ENCODE measurements around the gene TSC22D2. TPM values are rescaled to one million over a fixed set of nuclear protein-coding genes. Genes with fewer than 3 reads are reported as not detected.
A peak's percentile ranks its signal among the peaks of the same experiment; 100 is the strongest.

TSC22D2 gene
- total and polyA plus RNA-seq, 12 donors = 11.8 to 73.1 (median 28.7) TPM

DNA sequence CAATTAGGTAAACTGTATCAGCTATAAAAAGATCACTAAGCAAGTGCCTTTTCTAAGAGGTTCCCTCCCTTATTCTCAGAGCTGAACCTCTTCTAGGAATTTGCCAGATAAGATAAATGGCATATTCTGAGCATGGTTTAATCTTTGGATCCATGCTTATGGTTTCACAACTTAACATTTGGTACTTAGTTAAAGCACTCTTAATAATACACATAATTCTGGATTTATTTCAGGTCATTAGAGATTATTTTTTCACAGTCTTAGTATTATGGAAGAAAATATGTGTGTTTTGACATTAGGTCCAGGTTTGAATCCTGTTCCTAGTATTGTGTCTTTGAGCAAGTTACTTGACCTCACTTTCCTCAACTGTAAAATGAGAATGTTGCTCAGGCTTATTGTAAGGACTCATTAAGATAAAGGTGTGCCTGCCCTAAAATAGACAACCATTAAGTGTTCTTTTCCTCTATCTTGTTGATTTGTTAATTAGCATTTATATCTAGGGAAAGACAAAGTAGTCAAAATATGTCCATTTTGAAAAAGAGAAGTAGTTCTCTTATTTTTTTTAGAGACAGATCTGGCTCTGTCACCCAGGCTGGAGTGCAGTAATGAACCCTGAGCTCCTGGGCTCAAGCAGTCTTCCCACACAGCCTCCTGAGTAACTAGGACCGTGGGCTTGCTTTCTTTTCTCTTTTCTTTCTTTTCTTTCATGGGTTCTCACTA is 43.4 kb downstream of the TSC22D2 start:
- TF ChIP-seq, protein P1, sequence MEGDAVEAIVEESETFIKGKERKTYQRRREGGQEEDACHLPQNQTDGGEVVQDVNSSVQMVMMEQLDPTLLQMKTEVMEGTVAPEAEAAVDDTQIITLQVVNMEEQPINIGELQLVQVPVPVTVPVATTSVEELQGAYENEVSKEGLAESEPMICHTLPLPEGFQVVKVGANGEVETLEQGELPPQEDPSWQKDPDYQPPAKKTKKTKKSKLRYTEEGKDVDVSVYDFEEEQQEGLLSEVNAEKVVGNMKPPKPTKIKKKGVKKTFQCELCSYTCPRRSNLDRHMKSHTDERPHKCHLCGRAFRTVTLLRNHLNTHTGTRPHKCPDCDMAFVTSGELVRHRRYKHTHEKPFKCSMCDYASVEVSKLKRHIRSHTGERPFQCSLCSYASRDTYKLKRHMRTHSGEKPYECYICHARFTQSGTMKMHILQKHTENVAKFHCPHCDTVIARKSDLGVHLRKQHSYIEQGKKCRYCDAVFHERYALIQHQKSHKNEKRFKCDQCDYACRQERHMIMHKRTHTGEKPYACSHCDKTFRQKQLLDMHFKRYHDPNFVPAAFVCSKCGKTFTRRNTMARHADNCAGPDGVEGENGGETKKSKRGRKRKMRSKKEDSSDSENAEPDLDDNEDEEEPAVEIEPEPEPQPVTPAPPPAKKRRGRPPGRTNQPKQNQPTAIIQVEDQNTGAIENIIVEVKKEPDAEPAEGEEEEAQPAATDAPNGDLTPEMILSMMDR (IDR thresholded peaks at IDR 0.05) = no peak
- peak in 3 of 8 donors; percentile 33 to 39 (median 37) for ATAC-seq
- intact Hi-C loops (cut with DNase I) = no loop called here
- Histone ChIP-seq H3K4me3 (no peak overlapping the region), H3K4me1 (peaks cover 6 to 90% (median 65%) of the 10 kb centered on the region in 9 donors), H3K27me3 (no peaks in the 10 kb centered on the region), H3K9me3 (no peaks in the 10 kb centered on the region), H3K36me3 (no peaks in the 10 kb centered on the region), H3K27ac (peak overlapping the region in 4 of 10 donors; percentile 3 to 24 (median 12))
- WGBS, 2 donors = 67 to 68% methylated on average over 1 of the region's 1 CpG
- DNase-seq = no peak

DNA sequence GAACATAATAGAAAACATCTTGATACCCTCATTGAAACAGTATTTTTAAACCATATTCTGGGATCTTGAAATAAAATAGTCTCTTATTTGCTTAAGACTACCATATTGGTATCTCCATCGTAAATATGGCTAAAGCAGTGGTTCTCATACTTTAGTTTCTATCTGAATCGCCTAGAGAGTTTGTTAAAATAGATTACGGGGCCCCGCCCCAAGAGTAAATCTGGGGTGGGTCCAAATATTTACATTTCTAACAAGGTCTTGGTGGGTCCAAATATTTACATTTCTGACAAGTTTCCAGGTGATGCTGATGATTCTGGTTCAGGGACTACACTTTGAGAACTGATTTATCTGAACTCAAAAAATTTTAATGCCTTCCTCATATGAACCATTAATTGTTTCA is 45.3 kb downstream of the TSC22D2 start:
- H3K36me3 ChIP-seq = peaks cover 0 to 17% (median 4%) of the 10 kb centered on the region in 9 donors
- intact Hi-C loops (cut with DNase I) = no loop called here
- H3K27me3 ChIP-seq = no peaks in the 10 kb centered on the region
- no peaks in the 10 kb centered on the region for H3K9me3 ChIP-seq
- WGBS, 2 donors = 93 to 97% methylated on average over 4 of the region's 4 CpGs
- ATAC-seq = no peak
- peaks cover 6 to 71% (median 49%) of the 10 kb centered on the region in 9 donors for H3K4me1 ChIP-seq
- TF ChIP-seq, protein P1 (IDR thresholded peaks at IDR 0.05) = no peak
- DNase-seq = no peak
- no peak overlapping the region for H3K27ac ChIP-seq
- no peak overlapping the region for H3K4me3 ChIP-seq

DNA sequence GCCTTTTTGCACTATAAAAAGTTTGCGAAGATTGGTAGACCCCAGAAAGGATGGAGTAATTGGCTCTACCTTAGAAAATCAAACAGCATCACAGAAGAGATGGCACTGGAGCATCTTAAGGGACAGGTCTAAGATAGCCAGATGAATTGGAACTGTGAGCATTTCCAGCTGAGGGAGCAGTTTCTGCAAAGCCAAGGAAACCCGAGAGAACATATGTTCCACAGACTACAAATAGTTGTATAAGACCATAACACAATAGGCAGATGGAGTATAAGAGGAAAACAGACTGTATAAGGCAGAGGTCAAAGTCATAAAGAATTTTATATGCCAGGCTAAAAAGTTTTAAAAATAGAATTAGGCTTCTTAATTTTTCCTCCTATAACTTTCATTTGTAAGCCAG is 46.0 kb downstream of the TSC22D2 start:
- Histone ChIP-seq H3K4me3 (no peak overlapping the region), H3K27me3 (no peaks in the 10 kb centered on the region), H3K36me3 (peaks cover 0 to 24% (median 10%) of the 10 kb centered on the region in 9 donors), H3K9me3 (no peaks in the 10 kb centered on the region), H3K4me1 (peaks cover 4 to 64% (median 43%) of the 10 kb centered on the region in 9 donors), H3K27ac (no peak overlapping the region)
- DNase-seq (no peak), ATAC-seq (no peak)
- whole genome bisulfite sequencing, 2 donors = 82 to 83% methylated on average over 2 of the region's 2 CpGs
- intact Hi-C loops (cut with DNase I) = no loop called here
- TF ChIP-seq, protein P1 (IDR thresholded peaks at IDR 0.05) = no peak

DNA sequence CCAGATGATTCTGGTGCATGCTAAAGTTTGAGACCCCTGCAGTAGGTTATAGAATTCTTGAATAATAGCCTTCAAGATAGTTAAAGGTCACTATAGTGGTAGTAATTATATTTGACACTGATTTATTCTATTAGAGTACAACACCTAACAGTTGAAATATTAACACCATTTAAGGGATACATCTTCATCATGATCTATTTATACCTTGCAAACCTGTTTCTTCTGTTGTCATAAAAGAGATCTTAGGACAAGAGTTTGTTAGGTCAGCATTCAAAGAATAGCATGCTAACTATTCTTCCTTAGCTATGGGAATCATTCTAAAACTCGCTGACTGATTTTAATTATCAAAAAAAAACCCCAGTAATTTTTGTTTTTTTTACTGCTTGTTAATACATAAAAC is 46.5 kb downstream of the TSC22D2 start:
- WGBS, 2 donors = 81 to 87% methylated on average over 1 of the region's 1 CpG
- DNase-seq = no peak
- Histone ChIP-seq H3K27ac (no peak overlapping the region), H3K4me3 (no peak overlapping the region), H3K4me1 (peaks cover 3 to 59% (median 37%) of the 10 kb centered on the region in 9 donors), H3K27me3 (no peaks in the 10 kb centered on the region), H3K9me3 (no peaks in the 10 kb centered on the region), H3K36me3 (peaks cover 0 to 28% (median 10%) of the 10 kb centered on the region in 9 donors)
- intact Hi-C loops (cut with DNase I) = no loop called here
- no peak for ATAC-seq
- TF ChIP-seq, protein P1 (IDR thresholded peaks at IDR 0.05) = no peak
